CD4-positive, alpha-beta T cell treated with Interleukin-17A for 4 hours (primary cell): Measurements from ENCODE around the gene SLC39A7.

Source experiments
- DNase-seq: peaks from one replicate; pipeline ENCODE4 v3.0.0-alpha.2; 2020; ENCODE audit warnings: mixed read lengths

Gene SLC39A7, protein sequence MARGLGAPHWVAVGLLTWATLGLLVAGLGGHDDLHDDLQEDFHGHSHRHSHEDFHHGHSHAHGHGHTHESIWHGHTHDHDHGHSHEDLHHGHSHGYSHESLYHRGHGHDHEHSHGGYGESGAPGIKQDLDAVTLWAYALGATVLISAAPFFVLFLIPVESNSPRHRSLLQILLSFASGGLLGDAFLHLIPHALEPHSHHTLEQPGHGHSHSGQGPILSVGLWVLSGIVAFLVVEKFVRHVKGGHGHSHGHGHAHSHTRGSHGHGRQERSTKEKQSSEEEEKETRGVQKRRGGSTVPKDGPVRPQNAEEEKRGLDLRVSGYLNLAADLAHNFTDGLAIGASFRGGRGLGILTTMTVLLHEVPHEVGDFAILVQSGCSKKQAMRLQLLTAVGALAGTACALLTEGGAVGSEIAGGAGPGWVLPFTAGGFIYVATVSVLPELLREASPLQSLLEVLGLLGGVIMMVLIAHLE

DNA sequence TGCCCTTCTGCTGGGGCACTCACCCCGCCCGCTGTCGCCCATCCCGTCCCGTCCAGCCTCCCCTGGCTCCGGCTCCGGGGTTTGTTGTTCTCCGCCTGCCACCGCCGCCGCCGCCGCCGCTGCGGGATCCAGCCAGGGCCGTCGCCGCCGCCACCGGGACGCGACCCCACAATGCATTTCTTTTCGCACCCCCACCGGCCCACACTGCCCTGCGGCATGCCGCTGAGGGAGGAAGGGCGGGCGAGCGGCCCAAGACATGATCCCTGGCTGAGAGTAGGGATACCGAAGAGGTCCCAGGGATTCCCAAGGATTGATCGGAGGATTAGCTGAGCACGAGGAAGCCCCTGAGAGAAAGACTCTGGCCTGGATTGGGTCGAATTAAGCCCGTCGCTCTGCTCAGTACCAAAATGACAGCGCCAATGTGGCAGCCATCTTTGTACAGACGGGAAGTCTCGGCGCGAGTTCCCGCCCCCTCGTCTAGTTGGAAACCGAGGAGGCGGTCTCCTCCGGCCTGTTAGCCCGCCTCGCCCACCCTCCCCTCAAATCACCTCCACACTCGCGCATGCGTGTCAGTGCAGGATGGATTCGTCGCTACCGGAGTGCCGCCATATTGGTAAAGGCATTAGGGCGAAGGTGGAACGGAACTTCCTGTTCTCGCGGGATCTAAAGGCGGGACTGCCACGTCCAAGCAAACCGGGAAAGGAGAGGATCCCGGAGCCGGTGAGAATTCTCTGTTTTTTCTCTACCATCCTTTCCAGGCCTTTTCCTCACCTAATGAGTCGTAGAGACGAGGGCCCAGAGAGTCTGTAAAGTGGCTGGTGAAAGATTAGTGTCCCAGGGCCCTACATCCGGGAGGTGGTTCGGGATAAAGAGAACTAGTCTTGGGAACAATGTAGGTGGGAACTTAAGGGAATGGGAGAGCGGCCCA lies at the start of gene SLC39A7, which contains the start of gene RXRB:
Gene SLC39A7, plus strand, starts transcription at position 649 of the 928 bp plus-strand sequence. CDS start 379 bp downstream, outside the sequence.
Gene RXRB, minus strand, starts transcription at position 447 of the 928 bp plus-strand sequence. Its CDS starts 189 bp downstream, at position 258.
- peak; percentile 99 for DNase-seq

DNA sequence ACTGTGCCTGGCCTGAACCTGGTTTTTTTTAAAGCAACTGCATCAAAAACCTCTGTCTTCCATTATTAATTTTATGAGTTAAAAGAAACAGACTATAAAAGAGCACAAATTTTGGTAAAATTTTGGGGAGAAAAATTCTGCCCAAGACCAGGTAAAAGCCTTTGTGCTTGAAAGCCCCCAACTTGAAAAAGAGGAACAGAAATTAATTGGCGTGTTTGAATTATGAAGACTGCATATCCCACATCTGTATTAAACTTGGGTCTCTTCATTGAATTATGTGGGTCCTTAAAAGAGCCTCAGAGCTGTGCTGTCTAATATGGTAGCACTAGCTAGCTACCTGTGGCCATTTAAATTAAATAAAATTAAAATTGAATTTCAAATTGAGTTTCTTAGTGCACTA lies 49.6 kb upstream of the SLC39A7 start:
- DNase-seq, result no peak

DNA sequence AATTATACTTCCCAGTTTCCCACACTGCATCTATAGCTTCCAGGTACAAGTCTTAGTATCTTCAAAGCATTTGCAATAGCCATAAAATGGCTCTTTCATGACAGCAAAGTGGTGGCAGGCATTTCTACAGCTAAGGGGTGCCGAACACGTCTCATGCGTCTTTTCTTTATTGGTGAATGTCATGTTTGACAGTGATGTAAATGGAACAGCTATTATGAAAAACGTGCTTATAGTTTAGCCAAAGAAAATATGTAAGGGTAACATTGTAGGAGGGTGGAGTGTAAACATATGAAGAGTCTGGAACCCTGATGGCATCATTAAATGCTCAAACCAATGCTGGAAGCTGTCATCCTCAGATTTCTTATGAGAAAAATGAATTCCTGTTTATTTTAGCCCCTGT lies 46.3 kb upstream of the SLC39A7 start:
- DNase-seq, result no peak

DNA sequence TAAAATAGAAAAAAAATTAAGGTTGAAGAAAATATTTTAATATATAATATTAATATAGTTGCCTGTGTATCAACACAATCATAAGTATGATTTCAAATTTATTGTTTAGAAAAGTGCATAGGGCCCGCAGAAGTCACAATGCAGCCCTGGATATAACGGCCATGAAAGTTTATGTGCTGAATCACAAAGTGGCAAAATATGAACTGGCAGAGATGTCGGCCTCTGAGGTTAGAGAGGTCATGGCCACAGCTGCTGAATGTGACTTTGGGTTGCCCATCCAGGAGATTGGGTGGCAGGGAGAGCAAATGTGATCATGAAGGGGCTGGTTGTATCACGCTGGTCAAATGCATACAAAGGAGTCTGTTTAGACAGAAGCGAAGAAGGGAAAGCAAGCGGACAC lies 44.1 kb upstream of the SLC39A7 start:
- no peak for DNase-seq

DNA sequence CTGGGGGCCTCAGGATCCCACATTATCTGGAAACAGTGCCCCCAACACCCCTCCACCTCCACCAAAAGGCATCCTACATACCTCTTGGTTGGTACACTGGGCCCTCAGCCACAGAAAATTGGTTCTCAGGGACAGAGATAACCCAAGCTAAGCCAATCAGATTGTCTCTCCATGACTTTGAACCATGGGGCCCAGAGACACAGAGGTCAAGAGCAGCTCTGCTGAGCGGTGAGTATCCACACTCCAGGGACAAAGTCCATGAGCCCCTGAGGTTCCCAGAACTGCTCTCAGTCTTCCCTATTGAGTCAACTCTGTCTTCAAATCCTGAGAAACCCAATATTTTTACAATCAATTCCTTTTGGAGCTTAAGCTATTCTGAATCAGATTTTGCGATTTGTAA lies 43.7 kb upstream of the SLC39A7 start:
- no peak for DNase-seq

DNA sequence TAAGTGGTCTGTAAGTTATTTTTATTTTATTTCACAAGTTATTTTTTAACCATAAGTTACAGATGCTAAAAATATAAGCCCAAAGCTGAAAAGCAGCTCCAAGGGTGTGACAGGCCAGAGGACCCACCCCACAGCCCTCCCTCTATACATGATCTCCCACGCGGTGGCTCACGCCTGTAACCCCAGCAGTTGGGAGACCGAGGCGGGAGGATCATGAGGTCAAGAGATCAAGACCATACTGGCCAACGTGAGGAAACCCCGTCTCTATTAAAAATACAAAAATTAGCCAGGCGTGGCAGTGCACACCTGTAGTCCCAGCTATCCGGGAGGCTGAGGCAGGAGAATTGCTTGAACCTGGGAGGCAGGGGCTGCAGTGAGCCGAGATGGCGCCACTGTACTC lies 40.6 kb upstream of the SLC39A7 start:
- no peak for DNase-seq

DNA sequence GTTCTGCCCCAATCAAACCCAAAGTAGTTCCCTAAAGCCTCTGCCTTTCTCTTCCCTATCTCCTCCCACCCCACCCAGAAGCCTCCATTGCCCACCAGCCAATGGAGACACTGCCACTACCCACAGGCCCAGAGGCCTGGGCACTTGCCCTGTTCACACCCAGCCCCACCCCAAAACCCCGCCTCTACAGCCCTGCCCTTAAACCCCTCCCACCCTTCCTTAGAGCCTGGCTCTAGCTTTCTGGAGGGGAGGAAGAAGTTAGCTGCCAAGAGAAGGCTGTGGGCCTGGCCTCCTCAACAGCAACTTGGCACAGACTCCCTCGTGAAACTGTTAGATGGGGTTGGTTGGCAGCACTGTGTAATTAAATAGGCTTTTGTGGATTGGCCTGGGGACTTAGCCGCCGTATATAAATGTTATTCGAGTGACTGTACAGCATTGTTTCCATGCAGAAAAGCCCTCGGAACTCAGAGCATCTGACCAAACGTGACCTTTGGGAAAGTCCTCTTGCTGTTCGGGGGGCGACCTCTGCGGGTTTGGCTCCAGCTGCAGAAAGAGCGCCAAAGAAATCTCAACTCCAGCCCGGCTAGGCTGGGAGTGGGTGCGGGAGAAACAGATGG lies 39.8 kb upstream of the SLC39A7 start:
- no peak for DNase-seq

DNA sequence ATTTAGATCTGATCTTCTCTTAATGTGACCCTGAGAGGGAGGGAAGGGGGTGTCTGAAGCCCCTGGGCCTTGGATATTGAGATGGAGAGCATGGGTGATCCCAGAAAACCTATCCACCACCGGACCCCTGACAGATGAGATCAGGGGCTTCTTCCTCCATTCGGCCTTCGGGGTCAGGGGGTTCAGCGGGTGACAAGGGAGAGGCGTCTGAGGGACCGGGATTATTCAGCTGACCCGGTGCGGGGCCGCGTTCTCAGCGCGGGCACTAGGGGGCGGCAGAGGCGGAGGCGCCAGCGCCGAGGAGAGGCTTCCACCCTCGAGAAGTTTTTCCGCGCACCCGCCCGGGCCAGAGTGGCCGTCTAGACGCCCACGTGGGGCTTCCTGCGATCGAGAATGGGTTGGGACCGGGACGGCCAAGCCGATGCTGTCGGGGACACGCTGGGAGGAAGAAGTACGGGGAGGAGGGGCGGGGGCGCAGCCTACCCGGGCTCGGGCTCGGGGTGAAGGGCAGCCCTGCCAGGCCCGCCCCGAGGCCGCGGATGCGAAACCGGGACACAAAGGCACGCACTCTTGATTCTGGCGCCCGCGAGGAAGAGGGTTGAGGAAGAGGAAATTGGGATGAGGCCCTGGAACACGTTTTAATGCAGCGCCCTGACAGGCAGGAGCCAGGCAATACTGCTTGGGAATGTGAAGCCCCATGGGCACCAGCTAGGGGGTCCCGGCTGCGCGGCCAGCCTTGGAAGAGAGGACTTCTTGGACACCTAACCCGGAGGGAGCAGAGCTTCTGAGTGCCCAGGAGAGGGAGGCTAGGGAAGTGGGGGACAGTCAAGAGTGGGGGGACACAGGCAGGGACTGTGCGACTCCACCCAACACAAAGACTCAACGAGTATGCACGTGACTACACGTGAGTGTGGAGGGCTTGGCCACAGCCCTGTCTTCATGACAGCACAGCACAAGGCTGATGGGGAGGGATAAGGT lies 39.0 kb upstream of the SLC39A7 start:
- peak; percentile 88 for DNase-seq

DNA sequence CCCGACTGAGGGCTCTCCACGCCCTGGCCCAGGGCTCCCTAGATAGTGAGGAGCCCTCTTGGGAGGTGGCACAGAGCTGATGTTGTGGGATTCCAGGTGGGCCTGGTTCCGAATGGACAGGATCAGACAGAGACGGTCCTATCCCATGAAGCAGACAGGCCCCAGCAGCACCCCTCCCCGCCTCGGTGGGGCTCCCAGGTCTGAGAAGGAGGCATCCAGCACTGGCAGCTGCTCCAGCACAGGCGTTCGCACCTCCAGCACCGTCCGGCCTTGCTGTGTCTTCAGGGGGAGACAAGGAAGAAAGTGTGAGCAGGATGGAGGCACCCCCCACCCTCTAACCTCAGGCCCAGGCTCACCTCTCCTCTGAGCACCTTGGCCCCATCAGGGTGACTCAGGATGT lies 37.1 kb upstream of the SLC39A7 start:
- DNase-seq, result no peak

DNA sequence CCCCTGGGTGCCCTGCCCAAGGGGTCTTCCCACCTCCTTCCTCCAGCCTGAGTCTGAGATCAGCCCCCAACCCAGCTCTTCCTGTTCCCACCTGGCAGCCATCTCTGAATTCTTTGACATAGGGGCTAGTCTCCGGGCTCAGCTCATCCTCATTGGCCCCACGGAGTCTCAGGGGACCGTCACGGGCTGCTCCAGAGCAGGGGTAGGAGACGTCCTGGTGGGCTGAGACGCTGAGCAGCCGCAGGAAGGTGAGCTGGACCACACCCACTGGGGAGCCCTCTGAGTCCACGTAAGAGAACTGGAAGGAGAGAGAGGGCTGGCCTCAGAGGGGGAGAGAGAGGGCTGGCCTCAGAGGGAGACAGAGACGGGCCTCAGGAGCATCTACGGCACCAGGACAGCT lies 36.5 kb upstream of the SLC39A7 start:
- DNase-seq, result no peak

DNA sequence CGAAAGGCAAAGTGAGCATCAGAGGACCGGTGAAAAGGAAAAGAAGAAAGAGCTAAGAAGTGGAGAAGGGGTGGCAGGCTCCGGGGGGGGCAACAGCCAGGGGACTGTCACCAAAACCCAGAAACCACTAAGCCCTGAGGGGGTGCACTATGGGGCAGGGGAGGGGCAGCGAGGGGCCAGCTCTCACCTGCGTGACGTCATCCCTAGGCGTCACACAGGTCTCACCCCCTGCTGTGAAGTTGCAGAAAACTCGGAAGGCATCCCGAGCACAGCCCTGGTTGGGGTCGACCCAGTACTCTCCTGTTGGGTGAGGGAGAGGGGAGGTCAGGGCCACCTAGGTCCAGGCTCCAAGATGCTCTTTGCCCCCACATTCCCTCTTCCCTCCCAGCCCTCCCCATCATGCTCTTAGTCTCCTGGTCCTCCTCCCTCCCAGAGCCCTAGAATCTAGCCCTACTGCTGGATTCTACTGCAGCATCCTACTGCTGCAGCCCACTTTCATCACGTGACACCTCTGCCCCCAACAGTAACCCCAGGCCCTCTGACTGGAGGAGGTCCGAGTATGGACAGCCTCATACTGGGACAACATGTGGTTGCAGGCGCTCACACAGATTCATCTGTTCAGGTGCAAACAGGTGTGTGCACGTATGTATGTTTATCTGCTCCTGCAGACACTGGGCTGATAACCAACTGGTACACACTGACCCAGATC lies 35.8 kb upstream of the SLC39A7 start:
- no peak for DNase-seq

DNA sequence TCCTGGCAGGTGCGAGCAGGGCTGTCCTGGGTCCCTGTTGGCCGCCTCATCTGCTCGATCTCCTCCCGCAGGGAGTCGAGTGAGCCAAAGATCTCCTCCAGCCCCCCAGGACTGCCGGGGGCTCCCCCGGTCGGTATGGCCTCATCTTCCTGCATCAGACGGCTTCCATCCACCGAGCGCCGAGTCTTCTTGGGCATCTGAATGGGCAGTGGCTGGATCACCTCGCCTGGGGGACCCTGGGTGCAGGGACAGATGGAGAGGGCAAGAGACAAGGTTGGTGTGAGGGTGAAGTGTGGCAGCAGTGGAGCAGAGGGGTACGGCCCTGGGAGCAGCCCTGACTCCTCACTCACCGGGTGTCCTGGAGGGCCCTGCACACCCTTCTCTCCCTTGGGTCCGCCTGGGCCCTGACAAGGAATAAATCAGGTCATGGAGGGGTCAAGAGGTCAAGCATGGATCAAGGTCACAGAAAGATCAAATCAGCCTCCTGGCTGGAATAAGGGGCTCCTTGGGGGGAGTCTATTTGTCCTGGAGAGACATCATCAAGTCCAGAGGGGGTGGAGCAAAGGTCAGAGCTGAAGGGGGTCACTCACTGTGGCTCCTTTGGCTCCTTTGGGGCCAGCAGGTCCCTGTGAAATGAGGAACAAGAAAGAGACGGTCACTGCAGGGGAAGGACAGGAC lies 34.9 kb upstream of the SLC39A7 start:
- DNase-seq, result no peak

DNA sequence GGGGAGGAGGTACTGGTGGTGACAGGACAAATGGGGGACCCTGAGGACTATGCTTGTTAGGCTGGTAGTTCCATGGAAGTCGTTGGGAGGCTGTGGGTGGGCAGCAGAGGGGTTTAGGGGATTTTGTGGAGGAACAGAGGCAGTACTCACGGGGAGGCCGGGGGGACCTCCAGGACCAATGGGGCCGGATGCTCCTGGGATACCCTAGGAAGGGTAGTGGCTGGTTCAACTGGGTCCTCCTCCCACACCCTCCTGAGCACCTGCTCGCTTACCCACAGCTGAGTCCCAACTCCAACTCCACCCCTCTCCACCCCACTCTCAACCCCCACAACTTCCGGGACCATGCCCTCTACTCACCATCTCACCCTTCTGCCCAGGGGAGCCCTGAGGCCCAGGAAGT lies 34.3 kb upstream of the SLC39A7 start:
- no peak for DNase-seq

DNA sequence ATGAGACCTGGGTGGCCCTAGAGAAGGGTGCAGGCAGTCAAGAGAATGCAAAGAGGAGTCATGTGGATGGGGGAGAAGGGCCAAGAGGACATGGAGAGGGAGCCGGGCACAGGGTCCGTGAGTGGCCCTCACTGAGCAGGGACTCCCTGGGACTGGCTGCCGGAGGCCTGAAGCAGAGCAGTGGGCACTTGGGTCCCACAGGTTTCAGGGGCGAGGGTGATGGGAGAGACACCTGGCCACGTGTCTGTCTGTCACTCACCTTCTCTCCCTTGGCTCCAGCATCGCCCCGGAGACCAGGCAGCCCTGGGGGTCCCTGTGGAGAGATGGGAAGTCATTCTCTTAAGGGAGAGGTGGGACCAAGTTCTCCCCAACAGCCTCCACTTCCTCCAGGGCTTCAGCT lies 33.9 kb upstream of the SLC39A7 start:
- no peak for DNase-seq

DNA sequence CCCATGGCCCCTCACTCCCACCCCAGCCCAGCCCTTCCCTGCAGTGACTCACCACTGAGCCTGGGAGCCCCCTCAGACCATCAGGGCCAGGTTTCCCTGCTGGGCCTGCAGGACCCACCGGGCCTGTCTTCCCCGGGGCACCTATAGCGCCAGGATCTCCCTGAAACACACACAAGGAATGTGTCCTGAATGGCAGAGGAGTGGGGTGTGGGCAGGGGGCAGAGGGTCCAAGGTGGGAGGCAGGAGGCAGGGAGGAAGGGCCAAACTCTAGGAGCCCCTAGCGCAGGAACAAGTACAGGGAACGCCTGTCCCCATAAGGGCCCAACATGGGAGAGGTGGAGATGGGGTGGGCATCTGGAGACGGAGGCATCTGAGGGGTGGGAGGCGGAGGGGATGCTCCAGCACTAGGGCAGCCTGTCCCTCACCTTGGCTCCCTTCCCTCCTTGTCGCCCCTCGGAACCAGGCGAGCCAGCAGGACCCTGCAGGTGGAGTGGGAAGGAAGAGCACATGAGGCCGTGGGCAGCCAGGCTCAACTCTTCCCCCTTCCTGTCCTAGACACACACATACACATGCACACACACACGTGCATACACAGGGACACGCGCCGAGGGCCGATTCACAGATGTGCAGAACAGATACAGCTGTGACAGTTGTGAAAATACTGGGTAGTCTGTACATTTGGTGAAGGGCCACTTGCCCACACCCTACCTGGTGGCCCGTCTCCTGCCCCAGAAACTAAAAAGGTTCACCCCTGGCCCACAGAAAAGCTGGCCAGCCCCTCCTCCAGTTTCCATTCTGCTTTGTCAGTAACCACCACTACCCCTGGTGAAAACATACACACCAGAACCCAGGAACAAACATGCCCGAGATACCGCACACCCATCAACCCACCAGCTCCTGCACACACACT lies 33.0 kb upstream of the SLC39A7 start:
- no peak for DNase-seq

DNA sequence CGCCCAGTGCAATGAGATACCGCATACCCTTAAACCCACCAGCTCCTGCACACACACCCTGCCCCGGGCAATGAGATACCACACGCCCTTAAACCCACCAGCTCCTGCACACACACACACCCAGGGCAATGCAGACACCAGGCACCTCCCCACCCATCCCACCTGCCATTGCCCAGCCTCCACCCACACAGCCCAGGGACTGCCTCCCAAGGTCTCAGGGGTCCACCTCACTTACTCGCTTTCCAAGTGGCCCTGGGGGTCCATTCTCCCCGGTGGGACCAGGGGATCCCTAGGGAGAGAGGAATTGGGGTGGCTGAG lies 32.4 kb upstream of the SLC39A7 start:
- DNase-seq, result no peak

DNA sequence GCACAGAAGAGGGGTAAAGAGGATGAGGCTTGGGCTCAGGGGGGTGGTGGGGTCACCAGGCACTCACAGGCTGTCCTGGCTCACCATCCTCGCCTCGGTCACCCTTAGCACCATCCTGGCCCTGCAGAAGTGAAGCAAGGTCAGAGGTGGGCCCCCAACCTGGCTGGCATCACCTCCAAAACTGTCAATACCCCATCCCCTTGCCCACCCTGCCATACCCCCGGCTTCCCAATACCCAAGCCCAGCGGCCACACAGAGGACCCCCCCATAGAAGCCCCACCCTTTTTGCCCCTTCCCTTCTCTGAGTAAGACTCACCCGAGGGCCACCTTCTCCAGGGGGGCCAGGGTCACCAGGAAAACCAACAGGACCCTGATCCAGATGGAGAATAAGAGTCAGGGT lies 32.0 kb upstream of the SLC39A7 start:
- DNase-seq, result no peak

DNA sequence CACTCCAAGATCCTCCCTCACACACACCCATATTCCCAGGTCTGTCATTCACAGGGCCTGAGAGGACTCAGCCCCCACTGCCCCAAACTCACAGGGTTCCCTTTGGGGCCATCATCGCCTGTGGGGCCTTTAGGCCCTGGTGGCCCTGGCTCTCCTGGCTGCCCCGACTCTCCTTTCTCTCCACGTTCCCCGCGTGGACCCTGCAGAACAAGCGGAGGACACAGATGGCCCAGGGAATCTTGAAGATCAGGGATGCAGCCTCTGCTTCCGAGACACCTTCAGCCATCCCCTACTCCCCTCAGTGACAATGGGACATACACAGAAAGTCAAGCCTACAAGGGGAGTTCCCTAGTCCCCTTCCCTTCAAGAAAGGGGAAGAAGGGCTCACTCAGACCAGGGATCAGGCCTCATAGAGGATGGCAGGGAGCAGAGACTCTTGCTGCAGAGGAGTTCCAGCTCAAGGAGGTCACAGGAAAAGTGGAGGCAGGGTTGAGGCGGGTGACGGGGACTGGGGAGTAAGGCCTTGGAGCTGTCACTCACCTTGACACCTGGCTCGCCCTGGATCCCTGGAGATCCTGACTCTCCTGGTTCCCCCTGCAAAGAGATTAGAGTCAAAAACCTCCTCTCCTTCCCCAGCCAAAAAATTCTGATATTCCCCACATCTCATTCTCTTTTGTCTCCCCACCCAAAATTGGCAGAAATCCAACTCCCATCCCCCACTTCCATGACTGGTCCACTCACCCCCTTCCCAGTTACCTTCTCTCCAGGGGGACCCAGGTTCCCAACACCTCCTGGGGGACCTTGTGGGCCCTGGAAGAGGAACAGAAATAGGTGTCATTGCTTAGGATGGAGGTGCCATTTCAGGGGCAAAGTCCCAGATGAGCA lies 31.1 kb upstream of the SLC39A7 start:
- no peak for DNase-seq
